ENCODE measurements around the gene ARL5A.
"Not testable (repeated sequence)": the region's sequence is repeated elsewhere in the genome, so short reads cannot be mapped to it uniquely, and the experiment has no call there.

The ARL5A gene

DNA sequence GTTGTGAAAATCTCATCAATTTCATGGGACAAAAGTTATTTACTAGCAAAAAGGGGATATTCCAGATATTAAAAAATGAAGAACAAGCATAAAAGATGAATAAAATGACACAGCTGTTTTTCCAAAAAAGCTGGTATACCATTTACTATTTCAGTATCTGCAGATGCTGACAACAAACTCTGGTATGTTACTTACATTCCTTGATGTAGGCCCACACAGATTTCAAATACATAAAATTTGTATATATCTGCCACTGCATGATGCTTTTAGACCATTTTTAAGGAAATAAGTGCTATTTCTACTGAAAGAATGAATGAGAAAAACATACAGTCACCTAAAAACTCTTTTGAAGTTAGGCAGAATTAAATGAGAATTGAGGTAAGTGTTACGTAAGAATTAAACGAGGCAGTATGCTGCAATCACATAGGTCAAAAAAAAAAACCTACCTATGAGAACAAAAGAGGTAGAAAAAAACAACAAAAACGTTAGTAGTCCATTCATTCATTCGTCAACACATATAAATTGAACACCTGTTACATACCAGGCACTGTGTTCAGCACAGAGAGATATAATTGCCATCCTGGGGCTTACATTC lies 32.5 kb downstream of the ARL5A start:
- no peak for DNase-seq (ENCODE audit: low spot score)

- DNase-seq (ENCODE audit: low spot score): not testable (repeated sequence)
Observed at GRCh38 chr2:151794422-151794821, 33.8 kb downstream of the ARL5A start.

GRCh38 chr2:151793123-151793522 lies 35.1 kb downstream of the ARL5A start:
- no peak for DNase-seq (ENCODE audit: low spot score)

DNA sequence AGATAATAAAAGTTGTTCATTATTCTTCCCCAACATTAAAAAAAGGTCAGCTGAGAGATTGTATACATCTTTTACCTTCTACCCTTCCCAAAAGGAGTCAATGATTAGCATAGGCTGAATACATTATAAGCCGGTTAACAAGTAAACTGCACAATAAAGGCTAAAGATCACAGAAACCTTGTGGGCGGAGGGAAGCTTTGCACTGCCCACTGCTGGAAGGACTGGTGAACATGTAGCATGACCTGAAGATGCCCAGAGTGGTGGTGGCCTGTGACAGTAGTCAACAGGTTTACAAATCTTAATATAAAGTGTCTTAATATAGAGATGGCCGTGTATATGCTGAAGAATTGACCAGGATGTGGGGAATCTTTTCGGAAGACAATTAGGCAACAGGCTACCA lies 35.6 kb downstream of the ARL5A start:
- no peak for DNase-seq (ENCODE audit: low spot score)

- DNase-seq (ENCODE audit: low spot score): no peak
Observed at GRCh38 chr2:151791545-151791944, 36.7 kb downstream of the ARL5A start.

- DNase-seq (ENCODE audit: low spot score): no peak
Observed at GRCh38 chr2:151790689-151791088, 37.5 kb downstream of the ARL5A start.

DNA sequence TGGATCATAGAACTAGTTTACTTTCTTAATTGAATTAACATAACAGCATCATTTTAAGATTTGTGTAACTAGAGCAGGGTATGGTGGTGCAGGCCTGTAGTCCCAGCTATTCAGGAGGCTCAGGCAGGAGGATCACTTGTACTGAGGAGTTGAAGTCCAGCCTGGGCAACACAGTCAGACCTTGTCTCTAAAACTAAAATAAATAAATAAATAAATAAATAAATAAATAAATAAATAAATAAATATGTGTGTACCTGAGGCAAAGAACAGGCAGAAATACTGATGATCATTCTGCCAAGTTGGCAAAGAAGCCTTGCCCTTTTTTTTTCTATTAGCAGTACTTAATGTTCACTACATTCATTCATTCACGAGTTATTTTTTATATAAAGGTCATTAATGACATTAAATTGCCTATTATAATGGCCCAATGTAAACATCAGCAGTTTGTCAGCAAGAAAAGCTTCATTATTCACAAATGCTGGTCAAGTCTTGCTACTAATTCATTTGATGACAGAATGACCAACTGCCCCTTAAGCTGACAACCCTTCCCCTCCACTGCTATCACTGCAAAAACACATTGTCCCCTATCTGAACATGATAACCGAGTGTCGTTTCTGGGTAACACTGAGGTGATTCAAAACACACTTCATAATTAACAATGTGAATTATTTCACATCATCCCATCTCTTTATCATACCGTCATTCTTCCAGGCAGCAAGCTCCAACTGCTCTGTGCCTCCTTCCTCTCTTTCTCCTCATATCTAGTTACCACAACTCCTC lies 39.0 kb downstream of the ARL5A start:
- no peak for DNase-seq (ENCODE audit: low spot score)

DNA sequence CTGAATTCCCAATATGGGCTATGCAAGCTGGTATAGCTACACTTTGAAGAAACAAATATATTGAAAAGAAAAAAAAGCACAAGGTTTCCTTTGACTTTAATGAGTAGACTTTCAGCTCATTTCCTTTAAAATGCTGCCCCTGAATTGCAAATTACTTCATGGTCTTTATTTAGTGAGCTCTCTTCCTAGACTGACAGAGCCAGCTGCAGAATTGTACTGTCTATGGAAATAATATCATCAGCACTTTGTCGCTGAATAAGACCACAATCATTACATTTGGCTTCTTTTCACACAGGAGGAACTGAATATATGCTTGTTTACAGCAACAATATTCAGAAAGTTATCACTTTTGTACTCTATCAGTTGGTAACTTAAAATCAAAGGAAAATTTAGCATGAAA lies 41.7 kb downstream of the ARL5A start:
- DNase-seq (ENCODE audit: low spot score): no peak

DNA sequence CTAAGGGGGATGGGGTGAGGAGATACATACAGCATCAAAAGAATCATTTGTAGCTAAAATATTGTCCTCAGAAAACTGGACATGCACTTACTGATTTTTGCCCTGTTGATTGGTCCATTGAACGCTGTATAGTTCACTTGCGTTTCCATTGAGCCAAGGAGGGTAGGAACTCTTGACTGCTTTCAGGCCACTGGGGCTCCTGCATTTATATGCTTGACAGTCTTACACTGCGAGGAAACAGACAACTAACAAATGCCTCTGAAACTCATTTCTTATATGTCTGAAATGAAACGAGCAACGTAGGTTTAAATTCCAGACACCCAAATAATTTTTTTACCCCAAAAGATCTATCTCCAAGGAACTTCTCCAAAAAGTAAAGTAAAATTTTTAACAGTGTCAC lies 42.1 kb downstream of the ARL5A start:
- DNase-seq (ENCODE audit: low spot score): no peak

DNA sequence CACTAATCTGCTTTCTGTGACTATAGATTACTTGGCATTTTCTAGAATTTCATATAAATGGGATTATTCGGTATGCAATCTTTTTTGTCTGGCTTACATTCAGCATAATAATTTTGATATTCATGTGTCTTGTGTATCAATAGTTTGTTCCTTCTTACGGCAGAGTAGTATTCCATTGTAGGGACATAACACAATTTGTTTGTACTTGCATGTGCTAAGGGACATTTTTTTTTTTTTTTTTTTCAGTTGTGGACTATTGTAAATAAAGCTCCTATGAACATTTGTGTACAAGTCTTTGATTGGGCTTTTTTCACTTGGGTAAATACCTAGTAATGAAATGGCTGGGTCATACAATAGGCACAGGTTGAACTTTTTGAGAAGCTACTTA lies 45.1 kb downstream of the ARL5A start:
- no peak for DNase-seq (ENCODE audit: low spot score)

DNA sequence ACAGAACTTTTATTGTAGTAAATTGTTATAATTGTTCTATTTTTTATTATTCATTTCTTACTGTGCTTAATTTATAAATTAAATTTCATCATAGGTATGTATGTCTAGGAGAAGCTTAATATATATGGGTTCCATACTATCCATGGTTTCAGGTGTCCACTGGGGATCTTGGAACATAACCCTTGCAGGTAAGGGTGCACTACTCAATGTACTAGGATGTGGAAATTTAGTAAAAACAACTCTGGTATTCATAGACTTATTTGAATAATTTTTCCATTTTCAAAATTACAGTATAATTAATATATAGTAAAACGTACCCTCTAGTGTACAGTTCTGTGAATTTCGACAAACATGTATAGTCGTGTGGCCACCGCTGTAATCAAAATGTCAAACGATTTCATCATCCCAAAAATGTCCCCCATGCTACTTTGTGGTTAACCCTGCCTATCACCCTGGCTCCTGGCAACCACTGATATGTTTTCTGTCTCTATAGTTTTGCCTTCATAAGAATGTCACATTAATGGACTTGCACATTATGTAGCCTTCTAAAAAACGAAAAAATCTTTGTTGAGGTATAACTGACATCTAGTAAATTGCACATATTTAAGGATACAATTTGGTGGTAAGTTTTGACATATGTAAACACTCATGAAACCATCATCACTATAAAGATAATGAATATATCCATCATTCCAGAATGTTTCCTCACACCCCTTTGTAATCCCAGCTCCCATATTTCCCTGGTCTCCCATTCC lies 45.7 kb downstream of the ARL5A start:
- no peak for DNase-seq (ENCODE audit: low spot score)

DNA sequence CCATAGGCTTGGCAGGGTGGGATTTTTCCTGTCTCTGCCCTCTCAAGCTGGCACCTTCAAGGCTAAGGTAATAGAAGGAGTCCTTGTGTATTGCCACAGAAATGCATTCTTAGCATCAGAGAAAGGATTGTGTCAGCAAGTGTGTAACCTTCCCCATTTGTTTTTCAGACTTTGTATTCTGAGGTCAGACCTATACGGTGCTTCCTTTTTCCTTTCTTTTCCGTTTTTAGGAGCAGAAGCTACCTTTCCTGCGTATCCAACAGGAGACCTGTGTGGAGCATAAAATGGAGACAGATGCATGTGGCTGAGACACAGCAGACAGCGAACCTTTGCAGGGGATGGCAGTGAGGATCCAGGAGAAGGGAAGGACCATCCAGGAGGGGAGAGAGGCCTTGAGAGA lies 46.6 kb downstream of the ARL5A start:
- no peak for DNase-seq (ENCODE audit: low spot score)

DNA sequence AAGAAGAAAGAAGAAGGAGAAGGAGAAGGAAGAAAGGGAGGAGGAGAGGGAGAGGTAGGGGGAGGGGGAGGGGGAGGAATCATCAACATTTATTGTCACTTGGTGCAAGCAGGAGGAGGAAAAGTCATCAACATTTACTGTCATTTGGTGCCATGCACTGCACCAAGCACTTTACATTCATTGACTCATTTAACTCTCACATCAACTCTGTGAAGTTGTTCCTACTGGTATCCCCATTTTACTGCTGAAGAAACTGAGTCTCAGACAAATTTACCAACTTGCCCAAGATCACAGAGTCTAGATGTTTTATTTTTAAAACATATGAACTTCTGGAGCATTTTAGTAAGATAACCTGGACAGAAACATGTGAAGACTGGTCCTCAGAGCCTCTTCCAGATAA lies 47.3 kb downstream of the ARL5A start:
- DNase-seq (ENCODE audit: low spot score): no peak

GRCh38 chr2:151777935-151778334 lies 50.3 kb downstream of the ARL5A start:
- DNase-seq (ENCODE audit: low spot score): no peak

GRCh38 chr2:151777487-151777886 lies 50.7 kb downstream of the ARL5A start:
- no peak for DNase-seq (ENCODE audit: low spot score)

GRCh38 chr2:151776367-151776766 lies 51.9 kb downstream of the ARL5A start:
- no peak for DNase-seq (ENCODE audit: low spot score)

GRCh38 chr2:151775057-151775740 lies 53.0 kb downstream of the ARL5A start:
- DNase-seq (ENCODE audit: low spot score): no peak

- DNase-seq (ENCODE audit: low spot score): no peak
Observed at GRCh38 chr2:151774506-151774905, 53.7 kb downstream of the ARL5A start.

DNA sequence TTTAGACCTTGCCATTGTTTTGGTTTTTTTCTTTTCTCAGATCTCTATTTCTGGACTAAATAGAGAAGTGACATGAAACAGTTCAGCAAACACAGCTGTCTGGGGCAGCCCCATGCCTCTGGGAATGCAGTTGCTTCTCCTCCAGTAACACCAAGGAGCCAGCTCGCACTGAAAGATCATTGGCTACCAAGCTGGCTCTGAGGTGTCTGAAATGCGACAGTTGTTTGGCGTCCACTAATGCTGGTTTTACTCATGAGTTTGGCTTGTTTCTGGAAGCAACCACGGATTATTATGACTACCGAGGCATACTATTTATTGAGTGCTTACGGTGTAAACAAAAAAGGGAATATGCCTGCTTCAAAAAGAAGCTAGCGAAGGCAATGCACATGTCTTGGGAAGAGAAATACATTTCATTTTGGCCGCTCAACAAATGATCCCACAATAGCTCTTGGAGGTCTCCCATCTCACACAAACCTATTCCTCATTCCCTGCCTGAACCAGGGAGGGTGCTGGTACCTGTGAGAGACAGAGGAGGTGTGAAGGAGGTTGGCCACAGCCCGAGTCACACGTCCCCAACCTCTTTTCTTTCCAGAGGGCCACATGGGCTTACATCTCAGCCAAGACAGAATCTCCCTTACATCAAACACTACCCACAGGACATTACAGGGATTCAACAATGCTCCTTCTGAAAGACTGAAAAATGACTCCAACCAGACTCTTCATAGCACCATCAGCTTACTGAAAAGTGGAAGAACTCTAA lies 56.4 kb downstream of the ARL5A start:
- DNase-seq (ENCODE audit: low spot score): no peak

DNA sequence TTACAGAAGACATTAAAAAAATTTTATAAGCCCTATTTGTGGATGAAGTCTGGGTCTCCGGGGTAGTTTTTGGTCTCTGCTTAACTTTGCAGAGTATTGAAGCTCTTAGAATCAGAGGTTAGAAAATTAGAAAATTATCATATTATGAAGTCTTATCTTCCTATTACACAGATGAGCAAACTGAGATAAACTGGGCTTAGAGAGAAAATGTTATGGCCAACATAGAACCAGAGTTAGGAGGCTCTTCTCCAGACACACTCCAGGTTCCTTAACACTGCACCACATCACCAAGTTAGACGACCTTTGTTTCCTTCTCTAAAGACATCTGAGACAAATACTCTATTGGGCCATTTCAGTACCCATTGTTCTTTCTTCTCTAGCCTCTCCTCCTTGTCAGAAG lies 57.2 kb downstream of the ARL5A start:
- DNase-seq (ENCODE audit: low spot score): no peak

DNA sequence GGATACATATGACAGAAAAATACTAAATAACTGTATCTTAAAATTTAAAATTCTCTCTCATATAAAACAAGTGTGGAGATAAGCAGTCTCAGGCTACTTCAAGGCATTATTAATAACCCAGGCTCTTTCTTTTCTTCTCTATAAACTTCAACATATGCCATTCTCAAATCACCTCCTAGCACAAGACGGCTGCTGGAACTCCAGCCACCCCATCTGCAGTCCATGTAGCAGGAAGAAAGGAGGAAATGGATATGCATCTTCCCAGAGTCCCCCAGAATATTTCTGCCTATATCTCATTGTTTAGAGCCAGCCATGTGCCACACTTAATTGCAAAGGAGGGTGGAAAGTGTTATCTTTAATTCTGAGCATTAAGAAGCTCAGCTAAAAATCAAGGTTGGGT lies 58.6 kb downstream of the ARL5A start:
- DNase-seq (ENCODE audit: low spot score): no peak

- DNase-seq (ENCODE audit: low spot score): no peak
Observed at GRCh38 chr2:151767536-151767935, 60.7 kb downstream of the ARL5A start.

Measured in cerebellar cortex (tissue), 1 donor.